Activated B cell treated with CpG ODN at 0.5 μM for 24 hours (primary cell): ENCODE measurements around the gene TCP11L1. TPM values are rescaled to one million over a fixed set of nuclear protein-coding genes. Genes with fewer than 3 reads are reported as not detected.
"Not testable (repeated sequence)": the region's sequence is repeated elsewhere in the genome, so short reads cannot be mapped to it uniquely, and the experiment has no call there.

Experiments used
- ATAC-seq: fragments of 200-7000 bp; cut with Tn5 transposase; one replicate; pipeline ENCODE4 v1.10.0; 2021; ENCODE audit warnings: low read depth, mild to moderate bottlenecking, moderate library complexity
- CTCF ChIA-PET: fragments of 350-600 bp; sonication (Branson Sonifier 250); formaldehyde crosslinking; loops from one replicate; lab custom pipeline; 2021; ENCODE audit warnings: antibody characterized with exemption; lab: Charles Lee
- POLR2A ChIA-PET: fragments of 350-600 bp; sonication (Branson Sonifier 250); formaldehyde crosslinking; loops from one replicate; lab custom pipeline; 2021; ENCODE audit warnings: antibody characterized with exemption; lab: Charles Lee
- DNase-seq: peaks from one replicate; pipeline ENCODE4 v3.0.0; 2022
- H3K27ac Mint-ChIP-seq: one replicate; pipeline ENCODE4 v1.8.0; 2020; ENCODE audit warnings: mixed read lengths
- H3K27me3 Mint-ChIP-seq: one replicate; pipeline ENCODE4 v1.8.0; 2021; ENCODE audit warnings: mixed read lengths
- H3K36me3 Mint-ChIP-seq: one replicate; pipeline ENCODE4 v1.8.0; 2021; ENCODE audit warnings: low read depth, mixed read lengths
- H3K4me1 Mint-ChIP-seq: one replicate; pipeline ENCODE4 v1.8.0; 2021; ENCODE audit warnings: mixed read lengths
- H3K4me3 Mint-ChIP-seq: one replicate; pipeline ENCODE4 v1.8.0; 2020; ENCODE audit warnings: mild to moderate bottlenecking, mixed read lengths
- H3K9me3 Mint-ChIP-seq: one replicate; pipeline ENCODE4 v1.8.0; 2020; ENCODE audit warnings: mixed read lengths
- intact Hi-C: fragments of 100-400 bp; cut with micrococcal nuclease; formaldehyde crosslinking; loops from one replicate; pipeline ENCODE4 v1.15.1; 2024
- total RNA-seq: library from RNA; stranded (reverse); gene quantifications from 2 replicates; pipeline ENCODE4 v1.2.3, GENCODE V29; 2022
- TF ChIP-seq, protein P1 (sequence below): fragments of 200-600 bp; IDR thresholded peaks from one replicate; pipeline ENCODE4 v1.8.0; 2022; ENCODE audit warnings: antibody characterized with exemption, mild to moderate bottlenecking

The TCP11L1 gene
- total RNA-seq, 1 donor from 2014 or later, result 17.7 TPM

- intact Hi-C loops, result no loop called here
- Mint-ChIP-seq H3K9me3 (no peaks in the 10 kb centered on the region), H3K36me3 (peaks cover 42% of the 10 kb centered on the region), H3K4me3 (no peak overlapping the region), H3K27me3 (no peaks in the 10 kb centered on the region), H3K4me1 (peaks cover 7% of the 10 kb centered on the region), H3K27ac (no peak overlapping the region)
- no peak for DNase-seq
- CTCF ChIA-PET, result no interaction called here
- POLR2A ChIA-PET, result no interaction called here
- TF ChIP-seq, protein P1, sequence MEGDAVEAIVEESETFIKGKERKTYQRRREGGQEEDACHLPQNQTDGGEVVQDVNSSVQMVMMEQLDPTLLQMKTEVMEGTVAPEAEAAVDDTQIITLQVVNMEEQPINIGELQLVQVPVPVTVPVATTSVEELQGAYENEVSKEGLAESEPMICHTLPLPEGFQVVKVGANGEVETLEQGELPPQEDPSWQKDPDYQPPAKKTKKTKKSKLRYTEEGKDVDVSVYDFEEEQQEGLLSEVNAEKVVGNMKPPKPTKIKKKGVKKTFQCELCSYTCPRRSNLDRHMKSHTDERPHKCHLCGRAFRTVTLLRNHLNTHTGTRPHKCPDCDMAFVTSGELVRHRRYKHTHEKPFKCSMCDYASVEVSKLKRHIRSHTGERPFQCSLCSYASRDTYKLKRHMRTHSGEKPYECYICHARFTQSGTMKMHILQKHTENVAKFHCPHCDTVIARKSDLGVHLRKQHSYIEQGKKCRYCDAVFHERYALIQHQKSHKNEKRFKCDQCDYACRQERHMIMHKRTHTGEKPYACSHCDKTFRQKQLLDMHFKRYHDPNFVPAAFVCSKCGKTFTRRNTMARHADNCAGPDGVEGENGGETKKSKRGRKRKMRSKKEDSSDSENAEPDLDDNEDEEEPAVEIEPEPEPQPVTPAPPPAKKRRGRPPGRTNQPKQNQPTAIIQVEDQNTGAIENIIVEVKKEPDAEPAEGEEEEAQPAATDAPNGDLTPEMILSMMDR, result no peak
- no peak for ATAC-seq
These were observed 6.3 kb downstream of the TCP11L1 start for GRCh38 chr11:33045551-33046255.

GRCh38 chr11:33048701-33049100 lies 9.3 kb downstream of the TCP11L1 start:
- not testable (repeated sequence) for DNase-seq, H3K9me3 Mint-ChIP-seq, H3K27ac Mint-ChIP-seq

DNA sequence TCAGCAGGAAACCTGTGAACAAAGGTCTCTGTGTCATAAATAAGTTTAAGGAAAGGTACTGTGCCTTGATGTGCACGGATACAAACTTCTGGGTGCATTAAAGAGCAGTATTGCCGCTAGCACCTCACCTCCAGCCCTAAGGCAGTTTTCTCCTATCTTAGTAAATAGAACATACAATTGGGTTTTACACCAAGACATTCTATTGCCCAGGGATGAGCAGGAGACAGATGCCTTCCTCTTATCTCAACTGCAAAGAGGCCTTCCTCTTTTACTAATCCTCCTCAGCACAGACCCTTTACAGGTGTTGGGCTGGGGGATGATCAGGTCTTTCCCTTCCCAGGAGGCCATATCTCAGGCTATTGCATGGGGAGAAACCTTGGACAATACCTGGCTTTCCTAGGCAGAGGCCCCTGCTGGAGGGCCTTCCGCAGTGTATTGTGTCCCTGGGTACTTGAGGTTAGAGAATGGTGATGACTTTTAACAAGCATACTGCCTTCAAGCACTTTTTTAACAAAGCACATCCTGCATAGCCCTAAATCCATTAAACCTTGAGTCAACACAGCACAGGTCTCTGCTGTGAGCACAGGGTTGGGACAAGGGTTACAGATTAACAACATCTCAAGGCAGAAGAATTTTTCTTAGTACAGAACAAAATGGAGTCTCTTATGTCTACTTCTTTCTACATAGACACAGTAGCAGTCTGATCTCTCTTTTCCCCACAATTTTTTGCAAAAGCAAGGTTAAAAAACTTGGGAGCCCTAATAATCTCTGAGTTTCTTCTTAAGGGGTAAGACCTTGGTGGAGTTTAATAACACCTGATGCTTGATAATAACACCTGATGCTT lies 10.4 kb downstream of the TCP11L1 start:
- POLR2A ChIA-PET, intact Hi-C loops, H3K27ac Mint-ChIP-seq: not testable (repeated sequence)

More at GRCh38 chr11:33048701-33049100, 9.3 kb downstream of the TCP11L1 start:
- Mint-ChIP-seq H3K4me1 (peaks cover 12% of the 10 kb centered on the region), H3K36me3 (peaks cover 45% of the 10 kb centered on the region)
- POLR2A ChIA-PET, ATAC-seq, CTCF ChIA-PET, intact Hi-C loops, H3K4me3 Mint-ChIP-seq, H3K27me3 Mint-ChIP-seq: not testable (repeated sequence)

DNA sequence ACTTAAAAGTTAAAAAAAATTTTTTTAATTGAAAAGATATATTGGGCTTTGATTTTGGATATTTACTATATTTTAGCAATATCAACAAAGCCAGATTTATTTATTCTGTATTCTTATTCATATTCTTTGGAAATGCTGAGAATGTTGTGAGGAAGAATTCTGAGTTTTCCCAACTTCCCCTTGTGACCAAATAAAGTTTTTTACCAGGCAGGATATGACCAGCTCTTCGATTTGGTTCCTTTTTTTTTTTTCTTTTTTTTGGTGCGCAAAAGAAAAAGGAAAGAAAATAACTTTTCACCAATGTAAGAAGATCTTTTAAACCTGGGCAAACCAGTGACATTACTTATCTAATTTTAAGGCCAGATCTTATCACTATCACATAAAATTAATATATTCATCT lies 12.9 kb downstream of the TCP11L1 start:
- peaks cover 37% of the 10 kb centered on the region for H3K36me3 Mint-ChIP-seq
- H3K4me1 Mint-ChIP-seq, result peaks cover 12% of the 10 kb centered on the region
- peak overlapping the region; percentile 16 for H3K4me3 Mint-ChIP-seq
- intact Hi-C loops, result no loop called here
- peak overlapping the region; percentile 74 for H3K27ac Mint-ChIP-seq
- TF ChIP-seq, protein P1, result no peak
- DNase-seq (no peak), ATAC-seq (no peak)
- POLR2A ChIA-PET, result no interaction called here
- H3K9me3 Mint-ChIP-seq, result no peaks in the 10 kb centered on the region
- H3K27me3 Mint-ChIP-seq, result no peaks in the 10 kb centered on the region
- CTCF ChIA-PET, result interaction anchor here (0.9 kb wide), 1 partner anchor 92 kb away, joined by 3 read pairs; no protein-coding TSS in a partner anchor

More for the DNA sequence above, 10.4 kb downstream of the TCP11L1 start:
- H3K9me3 Mint-ChIP-seq, ATAC-seq, DNase-seq, CTCF ChIA-PET, H3K27me3 Mint-ChIP-seq, H3K4me3 Mint-ChIP-seq: not testable (repeated sequence)
- Mint-ChIP-seq H3K4me1 (peaks cover 12% of the 10 kb centered on the region), H3K36me3 (peaks cover 40% of the 10 kb centered on the region)

DNA sequence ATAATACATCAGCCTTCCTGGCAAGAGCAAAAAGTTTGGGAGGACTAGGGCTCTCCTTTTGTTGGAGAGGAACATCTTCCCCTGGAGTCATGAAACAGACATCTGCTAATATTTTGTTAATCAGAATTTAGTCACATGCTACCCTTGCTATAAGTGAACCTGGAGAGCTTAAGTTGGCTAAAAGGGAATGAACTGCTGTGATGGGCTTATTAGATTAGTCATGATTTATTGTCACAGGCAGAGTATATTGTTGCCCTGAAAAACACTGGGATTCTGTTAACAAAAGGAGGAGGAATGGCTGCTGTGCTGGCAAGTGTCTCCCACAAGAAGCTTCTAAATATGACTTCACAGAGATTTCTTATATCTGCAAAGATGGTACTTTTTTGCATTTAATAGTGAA lies 16.0 kb downstream of the TCP11L1 start:
- ChIA-PET CTCF (no interaction called here), POLR2A (no interaction called here)
- TF ChIP-seq, protein P1, result no peak
- no peak overlapping the region for H3K27ac Mint-ChIP-seq
- DNase-seq (no peak), ATAC-seq (no peak)
- peaks cover 12% of the 10 kb centered on the region for H3K4me1 Mint-ChIP-seq
- intact Hi-C loops, result no loop called here
- no peaks in the 10 kb centered on the region for H3K27me3 Mint-ChIP-seq
- peaks cover 47% of the 10 kb centered on the region for H3K36me3 Mint-ChIP-seq
- H3K4me3 Mint-ChIP-seq, result no peak overlapping the region
- H3K9me3 Mint-ChIP-seq, result no peaks in the 10 kb centered on the region

DNA sequence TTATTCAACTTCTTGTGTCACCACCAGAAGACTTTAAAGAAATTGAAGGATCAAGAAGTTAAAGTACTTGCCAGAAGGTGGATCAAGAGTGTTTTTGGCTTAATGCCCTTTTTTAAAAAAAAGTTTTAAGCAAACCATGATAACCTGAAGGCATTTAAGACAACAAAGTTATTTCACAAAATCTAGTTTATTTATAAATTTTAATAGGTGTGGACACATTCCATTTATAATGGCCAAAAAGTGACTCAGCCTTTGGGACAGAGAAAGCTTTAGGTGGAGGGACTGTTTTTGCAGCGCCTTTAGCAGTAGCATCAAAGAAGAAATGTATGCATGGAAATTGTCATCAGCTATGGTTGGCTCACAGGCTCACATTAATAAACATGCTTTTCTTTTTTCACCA lies 17.9 kb downstream of the TCP11L1 start:
- H3K27ac Mint-ChIP-seq, result no peak overlapping the region
- H3K4me3 Mint-ChIP-seq, result no peak overlapping the region
- H3K36me3 Mint-ChIP-seq, result peaks cover 58% of the 10 kb centered on the region
- DNase-seq (no peak), ATAC-seq (no peak)
- peaks cover 4% of the 10 kb centered on the region for H3K4me1 Mint-ChIP-seq
- ChIA-PET CTCF (no interaction called here), POLR2A (no interaction called here)
- TF ChIP-seq, protein P1, result no peak
- intact Hi-C loops, result no loop called here
- no peaks in the 10 kb centered on the region for H3K27me3 Mint-ChIP-seq
- H3K9me3 Mint-ChIP-seq, result no peaks in the 10 kb centered on the region
